IPS-11a (cell line): Measurements from ENCODE around the gene ZC3HAV1.
"Not testable (repeated sequence)": the region's sequence is repeated elsewhere in the genome, so short reads cannot be mapped to it uniquely, and the experiment has no call there.

Source experiments
- H3K4me3 ChIP-seq: one replicate; pipeline ENCODE4 v1.5.1; 2013; ENCODE audit warnings: low read depth, low read length, control low read depth

ZC3HAV1 gene

DNA sequence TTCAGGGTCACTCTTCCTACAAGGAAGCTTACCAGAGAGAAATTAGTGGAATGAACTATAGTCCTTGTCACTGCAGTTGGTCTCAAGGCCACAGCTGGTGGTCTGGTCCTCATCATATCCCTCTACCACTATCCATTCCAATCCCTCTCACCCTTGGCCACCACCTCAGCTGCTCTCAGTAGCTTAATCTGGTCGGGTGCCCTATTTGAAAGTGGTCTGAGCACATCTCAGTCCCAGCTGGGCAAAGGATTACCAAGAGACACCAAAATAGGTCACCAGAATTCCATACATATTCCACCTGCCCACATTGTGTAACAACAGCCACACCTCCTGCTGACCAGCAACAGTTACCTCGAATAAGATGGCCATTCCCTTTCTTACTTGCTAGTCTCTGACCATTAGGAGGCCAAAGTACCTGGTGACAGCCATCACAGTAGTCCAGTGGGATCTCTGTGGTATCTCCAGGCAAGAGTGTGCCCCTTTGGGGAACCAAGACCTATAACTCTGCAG, 3.3 kb upstream of the ZC3HAV1 start:
- no peak overlapping the region for H3K4me3 ChIP-seq

DNA sequence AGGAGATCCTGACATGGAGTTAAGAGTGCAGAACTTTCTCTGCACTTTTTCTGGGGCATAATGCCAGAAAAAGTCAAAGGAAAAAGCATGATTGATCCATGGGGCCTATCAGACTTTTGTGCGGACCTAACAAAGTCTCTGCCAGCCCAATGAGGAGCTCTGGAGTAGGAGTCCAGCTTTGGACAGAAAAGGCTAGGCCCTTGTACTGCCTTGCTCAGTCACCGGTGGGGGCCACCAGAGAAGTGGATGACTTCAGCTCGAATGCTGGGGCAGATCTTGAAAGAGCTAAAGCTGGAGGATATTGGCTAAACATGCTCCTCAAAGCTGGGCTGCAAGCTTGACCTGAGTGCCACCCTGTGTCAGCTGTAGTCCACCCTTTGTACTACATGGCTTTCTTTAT, 2.8 kb upstream of the ZC3HAV1 start:
- H3K4me3 ChIP-seq, result no peak overlapping the region

DNA sequence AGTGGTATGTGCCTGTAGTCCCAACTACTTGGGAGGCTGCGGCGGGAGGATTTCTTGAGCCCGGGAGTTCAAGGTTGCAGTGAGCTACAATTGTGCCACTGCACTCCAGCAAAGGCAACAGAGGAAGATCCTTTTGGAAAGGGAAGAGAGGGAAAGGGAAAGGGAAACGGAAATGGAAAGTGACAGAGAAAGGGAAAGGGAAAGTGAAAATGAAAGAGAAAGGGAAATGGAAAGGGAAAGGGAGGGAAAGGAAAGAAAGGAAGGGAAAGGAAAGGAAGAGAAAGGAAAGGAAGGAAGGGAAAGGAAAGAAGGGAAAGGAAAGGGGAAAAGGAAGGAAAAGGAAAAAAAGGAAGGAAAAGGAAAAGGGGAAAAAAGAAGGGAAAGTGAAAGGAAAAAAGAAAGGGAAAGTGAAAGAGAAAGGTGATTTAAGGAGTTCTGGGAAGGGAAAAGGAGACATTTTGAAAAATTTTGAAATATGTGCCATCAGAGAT, 2.3 kb upstream of the ZC3HAV1 start:
- H3K4me3 ChIP-seq, result no peak overlapping the region

GRCh38 chr7:139111147-139111546, 1.6 kb upstream of the ZC3HAV1 start:
- no peak overlapping the region for H3K4me3 ChIP-seq

DNA sequence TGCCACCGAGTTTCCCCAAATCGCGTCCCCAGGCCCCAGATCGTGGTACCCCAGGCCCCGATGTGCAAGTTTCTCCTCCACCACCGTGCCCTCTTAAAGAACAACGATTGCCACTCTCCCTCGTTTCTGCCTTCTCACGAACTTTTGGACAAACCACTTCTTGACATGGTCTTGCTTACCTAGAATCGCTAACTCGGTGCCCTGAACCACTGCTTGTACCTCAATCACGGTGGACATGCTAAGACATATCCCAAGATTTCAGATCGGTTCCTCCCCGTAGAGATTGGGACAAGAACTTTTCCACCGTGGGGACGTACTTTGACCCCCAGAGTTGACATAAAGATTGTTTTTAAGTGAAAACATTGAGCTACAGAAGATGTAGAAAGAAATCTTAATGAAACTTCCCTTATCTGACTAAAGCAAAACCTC, 477 bp upstream of the ZC3HAV1 start:
- H3K4me3 ChIP-seq, result peak overlapping the region; percentile 84

- peak overlapping the region; percentile 84 for H3K4me3 ChIP-seq
These were observed 993 bp downstream of the ZC3HAV1 start for GRCh38 chr7:139108266-139109187.

- no peak overlapping the region for H3K4me3 ChIP-seq
These were observed 2.6 kb downstream of the ZC3HAV1 start for GRCh38 chr7:139106959-139107358.

- H3K4me3 ChIP-seq, result not testable (repeated sequence)
These were observed 3.3 kb downstream of the ZC3HAV1 start for GRCh38 chr7:139106227-139106626.

DNA sequence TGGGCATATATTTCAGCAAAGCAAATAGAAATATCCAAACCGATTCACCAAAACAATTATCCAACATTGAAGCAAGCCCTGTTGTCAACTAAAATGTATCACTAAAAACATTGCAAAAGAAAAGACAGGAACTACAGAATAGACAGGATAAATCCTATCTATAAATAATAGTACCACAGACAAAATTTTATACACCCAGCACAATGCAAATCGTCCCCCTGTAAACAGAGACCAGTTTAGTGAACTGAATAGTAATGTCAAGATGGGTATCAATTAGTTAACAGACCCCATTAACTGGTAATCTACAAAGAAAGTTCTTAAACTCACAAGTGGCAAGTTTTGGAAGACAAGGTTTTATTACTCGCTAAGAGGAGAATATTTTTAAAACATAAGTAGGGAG, 4.0 kb downstream of the ZC3HAV1 start:
- no peak overlapping the region for H3K4me3 ChIP-seq

DNA sequence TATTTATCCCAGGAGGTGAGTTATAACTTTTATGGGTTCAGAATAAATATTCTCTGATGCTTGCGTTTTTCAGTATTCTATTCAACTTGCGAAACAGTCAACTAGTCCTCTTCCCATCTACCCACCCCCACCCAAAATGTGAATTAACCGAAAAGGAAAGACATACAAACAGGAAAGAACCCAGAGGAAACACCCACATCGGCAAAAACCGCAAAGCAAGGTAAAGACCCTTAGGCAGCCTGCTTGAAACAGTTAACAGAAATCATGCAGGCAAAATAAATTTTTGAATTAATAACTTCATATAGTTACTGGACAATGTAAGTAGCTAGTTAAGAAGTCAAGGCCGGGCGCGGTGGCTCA, 5.4 kb downstream of the ZC3HAV1 start:
- no peak overlapping the region for H3K4me3 ChIP-seq

DNA sequence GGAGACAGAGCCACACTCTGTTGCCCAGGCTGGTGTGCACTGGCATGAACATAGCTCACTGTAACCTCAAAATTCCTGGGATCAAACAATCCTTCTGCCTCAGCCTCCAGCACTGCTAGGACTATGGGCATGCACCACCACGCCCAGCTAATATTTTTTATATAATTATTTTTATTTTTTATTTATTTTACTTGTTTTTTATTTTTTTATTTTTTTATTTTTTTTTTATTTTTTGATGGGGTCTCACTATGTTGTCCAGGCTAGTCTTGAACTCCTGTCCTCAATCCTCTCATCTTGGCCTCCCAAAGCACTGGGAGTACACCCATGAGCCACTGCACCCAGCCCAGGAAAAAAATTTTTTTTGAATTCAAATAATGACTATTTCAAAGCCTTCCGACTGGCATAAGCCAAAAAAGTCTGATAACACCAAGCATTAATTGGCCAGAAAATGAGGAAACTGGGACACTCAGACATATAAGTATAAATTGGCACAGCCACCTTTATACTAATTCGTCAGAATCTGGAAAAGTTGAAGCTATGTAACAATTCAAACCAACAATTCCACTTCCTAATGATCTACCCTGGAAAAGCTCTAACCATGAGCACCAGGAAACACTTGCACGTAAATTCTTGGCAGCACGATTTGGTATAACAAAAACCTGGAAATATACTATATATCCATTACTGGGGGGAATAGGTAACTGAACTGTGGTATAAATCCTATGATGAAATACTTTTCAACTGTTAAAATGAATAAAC, 6.3 kb downstream of the ZC3HAV1 start:
- H3K4me3 ChIP-seq, result no peak overlapping the region

DNA sequence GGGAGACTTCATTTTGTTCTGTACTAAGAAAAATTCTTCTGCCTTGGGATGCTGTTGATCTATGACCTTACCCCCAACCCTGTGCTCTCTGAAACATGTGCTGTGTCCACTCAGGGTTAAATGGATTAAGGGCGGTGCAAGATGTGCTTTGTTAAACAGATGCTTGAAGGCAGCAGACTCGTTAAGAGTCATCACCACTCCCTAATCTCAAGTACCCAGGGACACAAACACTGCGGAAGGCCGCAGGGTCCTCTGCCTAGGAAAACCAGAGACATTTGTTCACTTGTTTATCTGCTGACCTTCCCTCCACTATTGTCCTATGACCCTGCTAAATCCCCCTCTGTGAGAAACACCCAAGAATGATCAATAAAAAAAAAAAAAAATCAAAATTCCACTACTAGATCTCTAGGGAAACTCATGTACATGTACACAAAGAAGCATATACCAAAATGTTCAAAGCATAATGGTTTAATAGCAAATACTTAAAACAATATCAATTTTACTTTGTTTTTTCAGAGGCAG, 7.8 kb downstream of the ZC3HAV1 start:
- not testable (repeated sequence) for H3K4me3 ChIP-seq

DNA sequence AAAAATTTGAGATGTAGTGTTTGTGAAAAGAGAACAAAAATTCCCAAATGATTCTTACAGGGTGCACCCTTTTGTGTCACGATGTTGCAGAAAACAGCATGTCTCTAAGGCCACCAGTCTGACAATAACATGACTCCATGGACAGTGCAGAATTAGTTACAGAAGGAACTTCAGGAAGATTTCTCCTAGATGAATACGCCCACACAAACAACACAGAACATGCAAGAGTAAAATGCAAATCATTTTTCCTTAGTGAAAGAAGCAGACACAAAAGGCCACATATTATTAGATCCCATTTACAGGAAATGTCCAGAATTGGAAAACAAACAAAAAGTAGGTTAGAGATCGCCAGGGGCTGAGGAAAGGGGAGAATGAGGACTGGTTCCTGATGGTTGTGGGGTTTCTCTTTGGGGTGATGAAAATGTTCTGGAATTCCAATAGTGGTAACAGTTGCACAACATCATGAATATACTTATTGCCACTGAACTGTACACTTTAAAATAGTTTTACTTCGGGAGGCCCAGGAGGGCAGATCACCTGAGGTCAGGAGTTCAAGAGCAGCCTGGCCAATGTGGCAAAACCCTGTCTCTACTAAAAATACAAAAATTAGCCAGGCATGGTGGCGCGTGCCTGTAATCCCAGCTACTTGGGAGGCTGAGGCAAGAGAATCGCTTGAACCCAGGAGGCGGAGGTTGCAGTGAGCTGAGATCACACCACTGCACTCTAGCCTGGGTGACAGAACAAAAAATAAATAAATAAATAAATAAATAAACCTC, 10.2 kb downstream of the ZC3HAV1 start:
- no peak overlapping the region for H3K4me3 ChIP-seq

DNA sequence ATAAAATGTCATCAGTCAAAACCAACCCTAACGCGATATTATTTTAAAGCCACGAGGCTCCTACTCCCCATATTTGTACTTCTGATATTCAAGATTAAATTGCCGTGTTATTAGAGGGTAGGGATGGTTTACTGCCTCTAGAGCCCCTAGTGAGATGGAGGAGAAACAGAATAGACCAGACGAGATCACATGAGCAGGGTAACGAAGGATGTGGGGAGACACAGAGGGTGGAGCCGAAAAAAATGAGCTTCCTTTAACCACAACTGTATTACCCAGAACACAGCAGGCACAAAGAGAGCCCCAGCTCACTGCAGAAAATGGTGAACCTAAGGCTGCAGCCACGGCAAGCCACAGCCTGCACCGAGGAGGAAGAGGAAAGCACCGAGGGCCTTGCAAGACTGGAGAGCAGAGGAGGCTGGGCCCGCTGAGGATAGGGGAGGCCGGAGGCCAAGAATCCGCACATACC, 14.3 kb downstream of the ZC3HAV1 start:
- H3K4me3 ChIP-seq, result no peak overlapping the region

GRCh38 chr7:139094596-139094995, 14.9 kb downstream of the ZC3HAV1 start:
- no peak overlapping the region for H3K4me3 ChIP-seq

GRCh38 chr7:139094030-139094429, 15.5 kb downstream of the ZC3HAV1 start:
- no peak overlapping the region for H3K4me3 ChIP-seq

DNA sequence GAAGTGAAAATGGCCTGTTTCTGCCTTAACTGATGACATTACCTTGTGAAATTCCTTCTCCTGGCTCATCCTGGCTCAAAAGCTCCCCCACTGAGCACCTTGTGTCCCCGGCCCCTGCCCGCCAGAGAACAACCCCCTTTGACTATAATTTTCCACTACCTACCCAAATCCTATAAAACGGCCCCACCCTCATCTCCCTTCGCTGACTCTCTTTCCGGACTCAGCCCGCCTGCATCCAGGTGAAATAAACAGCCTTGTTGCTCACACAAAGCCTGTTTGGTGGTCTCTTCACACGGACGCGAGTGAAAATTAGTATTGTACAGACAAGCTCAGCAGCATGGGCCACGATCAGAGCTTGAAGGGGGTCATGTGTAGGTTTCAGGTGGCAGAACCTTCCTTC, 16.0 kb downstream of the ZC3HAV1 start:
- not testable (repeated sequence) for H3K4me3 ChIP-seq

DNA sequence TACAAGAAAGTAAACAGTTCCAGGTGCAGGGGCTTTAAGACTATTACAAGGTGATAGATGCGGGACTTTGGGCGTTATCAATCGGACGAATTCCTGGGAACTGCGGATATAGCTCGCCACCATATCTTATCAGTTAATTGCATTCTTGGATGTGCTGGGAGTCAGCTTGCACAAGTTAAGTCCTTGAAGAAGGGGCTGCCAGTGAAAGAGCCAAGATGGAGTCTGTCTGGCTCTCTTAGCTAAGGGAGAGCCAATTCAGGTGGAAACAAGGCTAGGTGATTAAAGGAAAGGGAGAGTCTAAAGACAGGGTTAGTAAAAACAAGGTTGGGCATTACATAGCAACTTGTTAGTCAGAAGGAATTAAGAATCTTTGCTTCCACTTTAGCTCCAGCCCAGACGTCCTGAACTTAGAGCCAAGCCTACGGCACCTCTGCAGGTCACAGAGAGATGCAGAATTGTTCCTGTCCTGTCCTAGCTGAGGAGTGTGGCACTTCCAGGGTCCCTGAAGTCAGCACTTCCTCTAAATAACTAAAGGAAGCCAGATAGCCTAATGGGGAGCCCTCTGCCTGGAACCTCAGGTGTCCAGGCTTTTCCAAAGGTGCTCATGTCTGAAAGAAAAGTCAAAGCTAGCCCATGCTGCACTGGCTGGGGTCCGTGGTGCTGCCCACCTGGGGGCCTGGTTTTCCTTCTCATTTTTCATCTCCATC, 17.3 kb downstream of the ZC3HAV1 start:
- H3K4me3 ChIP-seq, result no peak overlapping the region

DNA sequence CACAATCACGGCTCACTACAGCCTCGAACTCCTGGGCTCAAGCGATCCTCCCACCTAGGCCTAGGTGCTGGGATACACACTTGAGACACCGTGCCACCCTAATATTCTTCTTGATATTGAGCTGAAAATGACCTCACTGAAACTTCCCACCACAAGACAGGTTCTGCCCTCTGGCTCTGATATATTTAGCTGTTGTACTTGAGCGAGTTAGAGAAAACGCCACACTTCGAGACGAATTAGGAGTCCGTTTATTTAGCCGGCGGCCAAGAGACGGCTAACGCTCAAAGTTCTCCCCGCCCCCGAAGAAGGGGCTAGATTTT, 17.9 kb downstream of the ZC3HAV1 start:
- H3K4me3 ChIP-seq, result no peak overlapping the region

DNA sequence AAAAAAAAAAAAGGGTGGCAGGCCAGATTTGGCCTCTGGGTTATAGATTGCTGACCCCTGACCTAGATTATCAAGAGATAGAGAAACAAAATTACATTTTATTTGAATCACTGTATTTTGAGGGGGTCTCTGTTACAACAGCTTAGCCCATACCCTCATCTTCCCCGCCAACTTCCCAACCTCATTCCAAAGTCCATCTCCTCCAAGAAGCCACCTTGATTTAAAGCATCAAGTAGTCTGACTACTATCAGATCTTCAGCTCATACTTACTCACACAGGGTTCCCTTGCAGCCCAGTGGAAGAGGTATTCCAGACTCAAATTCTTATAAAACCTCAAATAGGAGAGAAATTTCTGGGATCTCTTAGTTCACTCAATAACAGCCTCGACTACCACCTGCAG, 20.4 kb downstream of the ZC3HAV1 start:
- no peak overlapping the region for H3K4me3 ChIP-seq
